Measurements from ENCODE around the gene XCR1.

XCR1 gene

GRCh38 chr3:45992821-45993221 lies 34.5 kb downstream of the XCR1 start:
- TF ChIP-seq TAF1 (IDR thresholded peaks at IDR 0.05; ENCODE audit: low read depth) (no peak), REST (IDR thresholded peaks at IDR 0.05; ENCODE audit: low read depth) (no peak), USF1 (IDR thresholded peaks at IDR 0.05) (no peak), EGR1 (IDR thresholded peaks at IDR 0.05) (no peak), TCF12 (IDR thresholded peaks at IDR 0.05; ENCODE audit: low read depth) (no peak), NFIC (IDR thresholded peaks at IDR 0.05) (no peak), CEBPB (IDR thresholded peaks at IDR 0.05) (no peak), TEAD4 (IDR thresholded peaks at IDR 0.05) (no peak), FOXM1 (IDR thresholded peaks at IDR 0.05; ENCODE audit: borderline replicate concordance, low read depth) (no peak)
- TF ChIP-seq, protein P1, sequence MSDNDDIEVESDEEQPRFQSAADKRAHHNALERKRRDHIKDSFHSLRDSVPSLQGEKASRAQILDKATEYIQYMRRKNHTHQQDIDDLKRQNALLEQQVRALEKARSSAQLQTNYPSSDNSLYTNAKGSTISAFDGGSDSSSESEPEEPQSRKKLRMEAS (IDR thresholded peaks at IDR 0.05): no peak

DNA sequence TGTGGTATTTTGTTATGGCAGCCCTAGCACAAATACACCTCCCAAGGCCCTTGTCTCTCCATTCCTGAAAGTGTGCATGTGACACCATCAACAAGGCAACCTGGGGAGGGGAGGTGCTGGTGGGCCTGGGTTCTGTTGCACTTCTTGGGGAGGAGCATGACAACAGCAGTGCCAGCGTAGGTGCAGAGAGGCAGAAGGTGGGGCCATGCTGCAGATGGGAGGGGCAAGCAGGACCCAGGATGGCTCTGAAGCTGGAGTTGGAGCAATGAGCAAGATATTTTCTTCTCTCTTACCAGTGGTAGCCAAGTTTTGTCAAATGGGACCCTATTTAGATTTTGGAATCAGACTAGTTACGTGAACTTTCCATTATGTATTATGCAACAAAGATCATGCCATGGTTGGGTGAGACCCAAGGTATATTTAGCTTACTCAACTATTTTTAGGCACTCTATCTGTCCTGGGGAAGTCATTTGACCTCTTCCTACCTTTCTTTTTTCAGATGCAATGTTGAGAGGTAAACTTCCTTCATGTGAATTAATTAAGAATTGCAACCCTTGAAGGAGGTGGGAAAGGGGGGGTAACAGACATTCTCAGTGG lies 35.1 kb downstream of the XCR1 start:
- TF ChIP-seq CEBPB (IDR thresholded peaks at IDR 0.05) (no peak), TAF1 (IDR thresholded peaks at IDR 0.05; ENCODE audit: low read depth) (no peak), YY1 (IDR thresholded peaks at IDR 0.05; ENCODE audit: low read depth) (no peak)

GRCh38 chr3:45991341-45991740 lies 35.9 kb downstream of the XCR1 start:
- TF ChIP-seq NFIC (IDR thresholded peaks at IDR 0.05) (no peak), CREB1 (IDR thresholded peaks at IDR 0.05; ENCODE audit: low read depth) (no peak), YY1 (IDR thresholded peaks at IDR 0.05; ENCODE audit: low read depth) (no peak), RAD21 (IDR thresholded peaks at IDR 0.05; ENCODE audit: low read depth) (no peak), EGR1 (IDR thresholded peaks at IDR 0.05) (no peak), EP300 (IDR thresholded peaks at IDR 0.05; ENCODE audit: borderline replicate concordance) (no peak), ZBTB7A (IDR thresholded peaks at IDR 0.05; ENCODE audit: low read depth) (no peak), REST (IDR thresholded peaks at IDR 0.05; ENCODE audit: low read depth) (no peak), TAF1 (IDR thresholded peaks at IDR 0.05; ENCODE audit: low read depth) (no peak), CEBPB (IDR thresholded peaks at IDR 0.05) (no peak), USF1 (IDR thresholded peaks at IDR 0.05) (no peak), FOXM1 (IDR thresholded peaks at IDR 0.05; ENCODE audit: borderline replicate concordance, low read depth) (no peak), TCF12 (IDR thresholded peaks at IDR 0.05; ENCODE audit: low read depth) (no peak)
- TF ChIP-seq, protein P1 (IDR thresholded peaks at IDR 0.05): no peak

DNA sequence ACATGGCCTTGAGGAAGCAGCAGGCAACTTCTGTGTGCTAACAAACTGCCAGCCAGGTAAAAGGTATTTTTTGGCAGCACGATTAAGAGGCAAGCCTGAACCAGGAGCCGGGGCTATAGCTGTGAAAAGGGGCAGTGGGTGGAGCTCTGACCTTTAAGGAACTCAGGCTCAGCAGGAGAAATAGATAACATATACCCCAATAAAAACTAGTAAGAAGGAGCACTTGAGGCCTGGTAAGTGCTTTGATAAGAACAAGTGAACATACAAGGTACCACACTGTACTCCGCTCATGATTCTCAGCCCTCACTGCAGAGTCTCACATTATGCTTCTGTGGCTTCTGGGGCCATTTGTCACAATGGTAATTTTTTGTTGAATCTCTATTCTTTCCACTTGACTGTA lies 37.1 kb downstream of the XCR1 start:
- no peak for TF ChIP-seq ZBTB7A (IDR thresholded peaks at IDR 0.05; ENCODE audit: low read depth)
- TF ChIP-seq YY1 (IDR thresholded peaks at IDR 0.05; ENCODE audit: low read depth): no peak
- no peak for TF ChIP-seq NFIC (IDR thresholded peaks at IDR 0.05)
- no peak for TF ChIP-seq FOXM1 (IDR thresholded peaks at IDR 0.05; ENCODE audit: borderline replicate concordance, low read depth)
- no peak for TF ChIP-seq CREB1 (IDR thresholded peaks at IDR 0.05; ENCODE audit: low read depth)
- no peak for TF ChIP-seq USF1 (IDR thresholded peaks at IDR 0.05)
- TF ChIP-seq TAF1 (IDR thresholded peaks at IDR 0.05; ENCODE audit: low read depth): no peak
- no peak for TF ChIP-seq RAD21 (IDR thresholded peaks at IDR 0.05; ENCODE audit: low read depth)
- TF ChIP-seq CEBPB (IDR thresholded peaks at IDR 0.05): no peak

GRCh38 chr3:45988804-45989203 lies 38.5 kb downstream of the XCR1 start:
- TF ChIP-seq TEAD4 (IDR thresholded peaks at IDR 0.05) (no peak), RAD21 (IDR thresholded peaks at IDR 0.05; ENCODE audit: low read depth) (no peak), TCF12 (IDR thresholded peaks at IDR 0.05; ENCODE audit: low read depth) (no peak), YY1 (IDR thresholded peaks at IDR 0.05; ENCODE audit: low read depth) (no peak), TAF1 (IDR thresholded peaks at IDR 0.05; ENCODE audit: low read depth) (no peak), NFIC (IDR thresholded peaks at IDR 0.05) (no peak), EGR1 (IDR thresholded peaks at IDR 0.05) (no peak)
- TF ChIP-seq, protein P1 (IDR thresholded peaks at IDR 0.05): no peak

DNA sequence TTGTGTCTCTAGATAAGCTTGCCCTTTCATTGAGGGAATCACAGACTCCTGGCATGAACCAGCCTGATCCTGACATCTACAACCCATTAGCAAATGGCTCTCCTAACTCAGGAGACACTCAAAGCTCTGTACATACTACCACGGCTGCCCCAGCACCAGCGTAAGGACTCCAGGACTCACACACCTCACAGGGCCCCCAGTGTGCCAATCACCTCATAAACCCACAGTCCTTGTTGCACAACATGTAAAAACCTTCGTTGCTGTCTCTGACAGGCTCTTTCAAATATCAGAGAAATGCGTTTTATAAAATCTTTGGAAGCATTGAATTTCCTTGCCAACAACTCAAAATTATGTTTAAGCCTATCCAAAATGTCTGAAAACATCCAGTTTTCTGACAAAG lies 38.9 kb downstream of the XCR1 start:
- TF ChIP-seq EGR1 (IDR thresholded peaks at IDR 0.05) (no peak), TCF12 (IDR thresholded peaks at IDR 0.05; ENCODE audit: low read depth) (no peak)
